Amygdala (tissue), 56 donors: ENCODE results near the gene RDX.
A peak's percentile ranks its signal among the peaks of the same experiment; 100 is the strongest.

ENCODE experiments used
- DNase-seq, 56 donors: peaks; one replicate each; lab custom pipeline; 2025; lab: John Stamatoyannopoulos, UW

RDX gene

DNA sequence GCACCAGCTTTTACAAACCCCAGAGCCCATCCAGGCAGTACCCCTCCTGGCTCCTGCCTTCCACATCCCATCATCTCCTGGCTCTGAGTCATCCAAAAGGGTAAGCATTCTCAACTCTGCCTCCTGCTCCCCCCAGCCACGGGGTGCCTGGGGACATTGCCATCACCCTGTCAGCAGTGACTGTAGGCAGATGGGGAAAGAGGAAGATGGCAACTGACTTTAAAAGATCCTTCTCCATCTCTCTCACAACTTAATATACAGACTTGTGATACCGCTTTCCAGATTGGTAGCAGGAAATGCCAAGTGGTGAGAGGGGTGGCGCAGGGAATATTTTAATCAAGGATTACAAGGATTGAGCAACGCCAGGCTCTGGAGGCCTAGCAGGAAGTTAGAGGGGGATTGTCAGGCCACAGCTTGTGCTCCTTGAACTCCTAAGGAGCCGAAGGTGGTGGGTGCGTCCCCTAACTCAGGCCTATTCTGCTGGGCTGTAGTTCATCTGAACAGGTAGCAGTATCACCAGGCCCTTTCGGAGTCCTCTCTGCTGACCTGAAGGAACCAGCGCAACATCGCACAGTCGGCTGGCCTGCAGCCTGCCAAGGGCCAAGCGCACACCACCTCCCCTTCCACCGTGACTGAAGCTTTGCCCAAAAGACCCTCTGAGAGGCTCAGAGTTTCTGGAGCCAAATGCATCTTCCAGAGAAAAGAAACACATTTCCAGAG is 119.9 kb downstream of the RDX start:
- DNase-seq, result no peak

DNA sequence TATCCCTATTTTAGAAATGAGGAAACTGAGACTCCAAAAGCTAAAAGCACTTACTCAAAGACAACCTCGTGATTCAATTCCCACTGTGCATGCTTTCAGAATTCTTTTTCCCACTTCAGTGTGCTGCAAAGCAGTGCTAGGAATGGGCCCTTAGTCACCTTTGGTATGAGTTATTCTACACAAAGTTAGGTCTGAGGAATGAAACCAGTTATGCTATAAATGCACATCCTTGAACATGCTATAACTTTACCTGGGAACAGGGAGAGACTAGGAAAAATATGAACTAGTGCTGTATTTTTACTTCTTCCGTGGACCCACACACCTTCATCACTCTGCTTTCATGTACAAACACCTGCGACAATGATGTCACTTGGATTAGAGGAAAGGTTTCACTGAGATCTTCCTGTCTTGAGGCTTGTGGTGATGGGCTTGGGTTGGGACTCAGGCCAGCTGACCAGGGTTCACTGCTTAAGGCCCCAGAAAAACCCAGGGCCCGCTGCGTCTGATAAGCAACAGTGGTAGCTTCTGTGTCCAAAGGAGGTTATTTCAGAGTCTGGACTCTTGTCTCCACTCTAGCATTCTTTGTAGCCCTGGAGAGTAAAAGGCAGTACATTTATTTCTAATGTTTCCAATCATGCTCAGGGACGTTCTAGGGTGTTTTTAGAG is 121.6 kb downstream of the RDX start:
- no peak for DNase-seq

- DNase-seq, result peak in 25 of 56 donors; percentile 14 to 71 (median 30)
These were observed 122.4 kb downstream of the RDX start for GRCh38 chr11:110173811-110174644.

- peak in 3 of 56 donors; percentile 13 to 37 (median 18) for DNase-seq
These were observed 123.8 kb downstream of the RDX start for GRCh38 chr11:110172468-110173065.

DNA sequence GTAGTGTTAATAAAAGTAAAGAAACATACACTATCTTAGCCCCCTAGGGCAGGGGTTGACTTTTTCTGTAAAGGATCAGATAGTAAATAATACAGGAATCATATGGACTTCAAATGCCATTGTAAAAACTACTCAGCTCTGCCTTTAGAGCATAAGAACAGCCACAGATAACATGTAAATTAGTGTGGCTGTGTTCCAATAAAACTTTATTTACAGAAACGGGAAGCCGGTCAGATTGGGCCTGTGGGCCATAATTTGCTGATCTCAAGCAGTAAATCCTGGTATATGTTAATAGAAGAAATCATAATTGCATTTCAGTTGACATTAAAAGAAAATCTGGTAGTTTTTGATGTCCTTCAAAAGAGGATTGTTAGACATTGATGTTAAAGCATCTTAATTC is 126.7 kb downstream of the RDX start:
- no peak for DNase-seq

GRCh38 chr11:110168033-110168803 is 128.2 kb downstream of the RDX start:
- no peak for DNase-seq

DNA sequence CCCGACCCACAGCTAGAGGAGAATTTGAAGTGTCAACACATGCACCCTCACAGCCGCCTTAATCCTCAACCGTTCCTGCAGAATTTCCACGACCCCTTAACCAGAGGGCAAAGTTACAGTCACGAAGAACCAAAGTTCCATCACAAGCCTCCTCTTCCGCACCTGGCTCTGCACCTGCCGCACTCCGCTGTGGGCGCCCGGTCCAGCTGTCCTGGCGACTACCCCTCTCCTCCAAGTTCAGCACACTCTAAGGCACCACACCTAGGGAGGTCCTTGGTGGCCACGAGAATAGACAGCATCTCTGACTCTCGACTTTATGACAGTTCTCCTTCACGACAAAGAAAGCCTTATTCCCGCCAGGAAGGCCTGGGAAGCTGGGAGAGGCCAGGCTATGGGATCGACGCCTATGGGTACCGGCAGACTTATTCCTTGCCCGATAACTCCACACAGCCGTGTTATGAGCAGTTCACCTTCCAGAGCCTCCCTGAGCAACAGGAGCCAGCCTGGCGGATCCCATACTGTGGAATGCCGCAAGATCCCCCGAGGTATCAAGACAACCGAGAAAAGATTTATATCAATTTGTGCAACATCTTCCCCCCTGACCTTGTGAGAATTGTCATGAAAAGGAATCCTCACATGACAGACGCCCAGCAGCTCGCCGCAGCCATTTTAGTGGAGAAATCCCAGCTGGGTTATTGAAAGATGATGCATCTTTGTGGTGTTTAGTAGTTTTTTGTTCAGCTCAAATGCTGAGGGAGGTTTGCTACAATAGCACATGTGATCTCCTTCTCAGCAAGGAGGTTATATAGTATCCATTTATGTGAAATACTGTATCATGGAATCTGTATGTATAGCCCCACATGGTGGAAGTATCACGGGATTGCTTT is 131.1 kb downstream of the RDX start:
- DNase-seq, result no peak

DNA sequence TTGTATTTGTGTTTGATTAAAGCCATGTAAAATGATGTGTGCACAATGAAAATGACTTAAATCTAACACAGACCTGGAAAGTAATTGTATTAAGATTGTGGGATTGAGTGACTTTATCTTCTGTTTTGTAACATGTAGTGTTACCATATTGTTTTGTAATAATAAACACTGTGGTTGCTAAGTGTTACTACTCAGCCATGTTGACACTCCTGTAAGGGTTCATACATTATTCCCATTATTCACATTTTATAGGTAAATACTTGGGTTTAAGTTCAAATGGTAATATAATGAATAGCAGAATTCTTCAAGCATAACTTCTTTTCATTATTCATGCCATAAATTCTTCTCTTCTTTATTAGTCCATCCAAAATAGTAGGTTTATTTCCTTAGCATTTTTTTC is 134.2 kb downstream of the RDX start:
- DNase-seq, result no peak

DNA sequence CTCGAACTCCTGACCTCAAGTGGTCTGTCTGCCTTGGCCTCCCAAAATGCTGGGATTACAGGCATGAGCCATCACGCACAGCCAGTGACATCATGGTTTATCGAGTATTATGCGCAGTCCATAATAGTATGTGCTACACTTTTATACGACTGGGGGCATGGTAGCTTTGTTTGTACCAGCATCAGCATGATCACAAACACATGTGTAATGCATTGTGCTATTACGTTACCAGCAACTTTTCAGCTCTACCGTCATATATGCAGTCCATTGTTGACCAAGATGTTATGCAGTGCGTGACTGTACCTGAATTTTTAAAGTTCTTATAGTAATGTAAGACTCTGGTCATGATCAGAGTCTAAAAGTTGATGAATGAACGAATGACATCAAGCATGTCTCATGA is 135.4 kb downstream of the RDX start:
- no peak for DNase-seq

DNA sequence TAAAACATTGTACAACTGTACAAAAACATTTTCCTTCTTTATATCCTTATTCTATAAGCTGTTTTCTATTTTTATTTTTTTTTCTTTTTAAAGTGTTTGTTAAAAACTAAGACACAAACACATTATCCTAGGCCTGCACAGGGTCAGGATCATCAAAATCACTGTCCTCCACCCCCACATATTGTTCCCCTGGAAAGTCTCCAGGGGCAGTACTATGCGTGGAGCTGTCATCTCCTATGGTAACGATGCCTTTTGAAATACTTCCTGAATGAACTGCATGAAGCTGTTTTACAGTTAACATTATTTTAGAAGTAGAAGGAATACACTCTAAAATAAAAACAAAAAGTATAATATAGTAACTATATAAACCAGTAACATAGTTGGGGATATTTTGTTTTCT is 136.0 kb downstream of the RDX start:
- no peak for DNase-seq

- no peak for DNase-seq
These were observed 136.4 kb downstream of the RDX start for GRCh38 chr11:110160016-110160415.

DNA sequence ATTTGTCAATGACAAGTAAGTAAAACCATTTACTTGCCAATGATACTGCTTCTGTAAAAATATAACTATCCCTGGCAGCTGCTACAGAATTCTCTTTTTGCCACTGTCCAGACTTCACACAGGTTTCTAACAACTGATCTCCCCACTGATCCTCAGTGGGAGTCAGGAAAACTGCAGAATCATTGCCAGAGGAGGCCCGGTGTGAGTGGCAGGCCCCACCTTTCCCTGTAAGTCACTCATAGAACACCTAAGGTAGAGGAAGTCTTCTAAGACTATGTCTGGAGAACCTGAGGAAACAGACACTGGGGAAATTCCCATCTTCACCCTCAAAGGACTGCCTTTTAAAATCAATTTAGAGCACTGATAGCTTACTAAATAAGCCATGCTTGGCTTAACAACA is 136.9 kb downstream of the RDX start:
- no peak for DNase-seq

DNA sequence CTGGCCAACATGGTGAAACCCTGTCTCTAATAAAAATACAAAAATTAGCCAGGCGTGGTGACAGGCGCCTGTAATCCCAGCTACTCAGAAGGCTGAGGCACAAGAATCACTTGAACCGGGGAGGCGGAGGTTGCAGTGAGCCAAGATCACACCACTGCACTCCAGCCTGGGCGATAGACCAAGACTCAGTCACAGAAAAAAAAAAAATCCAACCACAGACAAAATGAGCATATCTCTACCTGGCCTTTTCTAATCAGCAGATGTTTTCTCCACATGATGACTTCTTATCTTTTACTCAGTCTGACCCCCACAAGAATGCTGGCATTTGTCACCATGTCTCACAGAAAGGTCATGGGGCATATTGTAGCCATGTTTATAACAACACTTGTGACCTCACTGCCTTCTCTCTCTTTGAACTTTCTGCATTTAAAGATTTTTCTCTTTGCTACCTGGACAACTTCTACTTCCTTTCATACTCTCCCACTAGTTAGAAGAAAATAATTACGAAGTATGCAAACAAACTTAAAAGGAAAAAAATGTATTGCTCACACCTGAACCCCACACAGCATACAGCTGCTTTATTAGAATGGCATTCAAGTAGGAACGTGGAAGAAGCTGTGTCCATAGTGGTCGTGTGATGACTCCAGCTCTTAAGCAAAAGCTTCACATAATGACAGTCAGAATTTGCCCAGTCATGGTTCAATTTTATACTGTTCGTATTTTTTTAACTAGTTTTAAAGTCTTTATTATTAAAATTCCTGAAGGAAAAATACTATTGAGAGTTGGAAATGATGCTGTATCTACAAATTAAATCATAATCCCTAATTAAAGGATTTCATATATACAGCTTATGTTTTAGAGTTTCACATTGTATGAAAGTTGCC is 137.9 kb downstream of the RDX start:
- no peak for DNase-seq

DNA sequence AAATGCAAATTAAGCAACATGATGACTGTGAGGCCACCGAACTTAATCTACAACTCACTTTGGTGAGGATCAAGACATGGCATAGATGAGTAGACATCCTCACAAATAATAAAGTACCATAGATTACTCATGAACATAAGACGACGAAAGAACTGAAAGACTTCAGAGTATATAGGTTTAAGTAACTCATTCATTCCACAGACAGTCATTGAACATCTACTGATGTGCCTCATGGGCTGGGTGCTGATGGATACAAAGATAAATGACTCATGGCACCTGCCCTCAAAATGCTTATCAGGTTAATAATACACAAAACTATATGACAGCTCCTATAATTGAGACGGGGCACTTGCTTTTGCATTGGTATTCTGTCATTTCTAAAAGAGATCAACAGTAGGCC is 139.9 kb downstream of the RDX start:
- no peak for DNase-seq

- DNase-seq, result no peak
These were observed 142.9 kb downstream of the RDX start for GRCh38 chr11:110153474-110153873.

- DNase-seq, result no peak
These were observed 144.2 kb downstream of the RDX start for GRCh38 chr11:110152199-110152598.

- no peak for DNase-seq
These were observed 147.4 kb downstream of the RDX start for GRCh38 chr11:110148775-110149744.
